ENCODE measurements around the gene FBP1. TPM values are rescaled to one million over a fixed set of nuclear protein-coding genes. Genes with fewer than 3 reads are reported as not detected.

FBP1 gene
- total RNA-seq, 1 experiment from 2014 or later: 1.9 TPM

DNA sequence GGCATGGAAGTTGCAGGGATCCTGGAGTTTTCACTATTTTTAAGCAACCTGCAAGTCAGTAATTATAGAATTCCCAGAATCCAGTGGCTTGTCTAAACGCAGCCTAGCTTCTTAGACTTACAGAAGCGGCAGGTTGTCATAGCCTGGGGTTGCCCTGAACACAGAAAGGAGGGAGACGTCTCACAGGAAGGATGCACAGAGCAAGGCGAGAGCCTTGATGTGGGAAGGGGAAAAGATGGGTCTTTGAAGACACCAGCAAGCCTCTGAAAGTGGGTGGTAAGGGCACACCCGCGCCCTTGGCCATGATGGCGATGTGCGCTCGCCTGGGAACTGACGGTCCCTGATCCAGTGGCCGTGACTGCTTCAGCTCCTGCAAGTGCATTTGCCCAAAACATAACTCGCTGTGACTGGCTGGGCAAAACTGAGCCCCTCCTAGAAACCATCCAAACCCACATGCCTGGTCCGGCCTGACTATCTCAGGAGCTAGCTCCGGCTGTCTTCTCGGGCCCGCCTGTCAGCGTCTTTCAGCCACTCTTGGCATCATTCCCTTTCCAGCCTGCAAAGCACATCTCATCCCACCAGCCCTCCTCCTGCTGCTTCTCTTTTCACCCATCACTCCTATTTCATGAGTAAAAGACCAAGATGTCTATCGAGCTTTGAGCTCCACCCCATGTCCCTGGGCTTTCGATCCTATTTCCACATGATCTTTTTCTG lies 17.1 kb downstream of the FBP1 start:
- Histone ChIP-seq H4K91ac (ENCODE audit: insufficient read length, low read depth, low read length) (no peak overlapping the region), H4K5ac (ENCODE audit: insufficient read length, low read depth, low read length) (no peak overlapping the region), H3K18ac (ENCODE audit: insufficient read length, low read depth, low read length) (no peak overlapping the region), H2BK12ac (ENCODE audit: insufficient read length, low read depth, low read length) (no peak overlapping the region), H2BK20ac (ENCODE audit: low read depth, low read length, poor library complexity, severe bottlenecking) (no peak overlapping the region), H2BK5ac (ENCODE audit: insufficient read length, low read length) (no peak overlapping the region), H3K79me2 (ENCODE audit: insufficient read depth, low read length) (no peaks in the 10 kb centered on the region; the same call in 1 of the 2 replicates), H3K79me1 (ENCODE audit: insufficient read depth, low read depth, low read length, poor library complexity, severe bottlenecking) (no peaks in the 10 kb centered on the region), H2AK5ac (ENCODE audit: insufficient read length, low read length) (no peak overlapping the region), H3K9ac (ENCODE audit: extremely low read depth, insufficient read length, low read length) (no peak overlapping the region), H2AFZ (ENCODE audit: low read length) (no peak overlapping the region), H3K56ac (ENCODE audit: insufficient read length, low read depth, low read length) (no peak overlapping the region), H3K27me3 (ENCODE audit: insufficient read depth, low read length) (no peaks in the 10 kb centered on the region), H3K14ac (ENCODE audit: insufficient read depth, low read length) (no peak overlapping the region), H3K27ac (ENCODE audit: insufficient read length, low read depth, low read length) (no peak overlapping the region), H3K4ac (ENCODE audit: low read depth, low read length) (no peak overlapping the region), H3K4me1 (ENCODE audit: insufficient read depth, low read length) (no peaks in the 10 kb centered on the region), H3T11ph (ENCODE audit: low read length) (no peak overlapping the region), H3K23ac (ENCODE audit: insufficient read length, low read depth, low read length) (no peak overlapping the region), H3K9me3 (ENCODE audit: control insufficient read depth, low read depth, low read length) (no peaks in the 10 kb centered on the region), H2BK15ac (ENCODE audit: low read depth, low read length) (no peak overlapping the region), H4K20me1 (ENCODE audit: control insufficient read depth, insufficient read depth, insufficient read length) (no peaks in the 10 kb centered on the region), H3K23me2 (ENCODE audit: insufficient read length, low read depth, low read length, poor library complexity, severe bottlenecking) (no peaks in the 10 kb centered on the region), H4K8ac (replicated peaks; ENCODE audit: insufficient read length, low read depth, low read length) (no peak overlapping the region), H3K4me2 (ENCODE audit: insufficient read depth, insufficient read length, low read length) (no peak overlapping the region), H2BK120ac (ENCODE audit: low read depth, low read length, poor library complexity, severe bottlenecking) (no peak overlapping the region)
- Mint-ChIP-seq H3K4me1 (peaks cover 0 to 4% of the 10 kb centered on the region in 2 experiments; a peak in 3 of 4 replicates), H3K9me3 (no peaks in the 10 kb centered on the region), H3K27ac (no peak overlapping the region), H3K36me3 (ENCODE audit: insufficient read depth in 1 of 3, low read depth in 3 of 3) (peaks cover 0 to 3% (median 0%) of the 10 kb centered on the region in 3 experiments; a peak in 2 of 7 replicates), H3K4me3 (no peak overlapping the region), H3K27me3 (ENCODE audit: low read depth) (peaks cover 10% of the 10 kb centered on the region; the same call in 1 of the 2 replicates)
- TF ChIP-seq, protein P1, sequence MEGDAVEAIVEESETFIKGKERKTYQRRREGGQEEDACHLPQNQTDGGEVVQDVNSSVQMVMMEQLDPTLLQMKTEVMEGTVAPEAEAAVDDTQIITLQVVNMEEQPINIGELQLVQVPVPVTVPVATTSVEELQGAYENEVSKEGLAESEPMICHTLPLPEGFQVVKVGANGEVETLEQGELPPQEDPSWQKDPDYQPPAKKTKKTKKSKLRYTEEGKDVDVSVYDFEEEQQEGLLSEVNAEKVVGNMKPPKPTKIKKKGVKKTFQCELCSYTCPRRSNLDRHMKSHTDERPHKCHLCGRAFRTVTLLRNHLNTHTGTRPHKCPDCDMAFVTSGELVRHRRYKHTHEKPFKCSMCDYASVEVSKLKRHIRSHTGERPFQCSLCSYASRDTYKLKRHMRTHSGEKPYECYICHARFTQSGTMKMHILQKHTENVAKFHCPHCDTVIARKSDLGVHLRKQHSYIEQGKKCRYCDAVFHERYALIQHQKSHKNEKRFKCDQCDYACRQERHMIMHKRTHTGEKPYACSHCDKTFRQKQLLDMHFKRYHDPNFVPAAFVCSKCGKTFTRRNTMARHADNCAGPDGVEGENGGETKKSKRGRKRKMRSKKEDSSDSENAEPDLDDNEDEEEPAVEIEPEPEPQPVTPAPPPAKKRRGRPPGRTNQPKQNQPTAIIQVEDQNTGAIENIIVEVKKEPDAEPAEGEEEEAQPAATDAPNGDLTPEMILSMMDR (conservative IDR thresholded peaks at IDR 0.05): no peak
- WGBS (ENCODE audit: extremely low coverage, insufficient read length, low lambda C conversion rate): no CpG with 5 or more reads among the region's 19 CpGs
- DNase-seq: no peak

Data from H9 (cell line).